ENCODE measurements around the gene COPB1. TPM values are rescaled to one million over a fixed set of nuclear protein-coding genes. Genes with fewer than 3 reads are reported as not detected.

Gene COPB1
- 10 to 100 TPM; 77.8 to 79.1 TPM for total RNA-seq

GRCh38 chr11:14499560-14500180 is at the start of gene COPB1:
COPB1 (minus strand) TSS chr11:14499811; CDS start chr11:14498928, 883 bp downstream.
- Mint-ChIP-seq H3K4me1 (ENCODE audit: low read depth) (peaks cover 47% of the 10 kb centered on the region), H3K9me3 (ENCODE audit: insufficient read depth) (no peaks in the 10 kb centered on the region), H3K27me3 (ENCODE audit: low read depth) (no peaks in the 10 kb centered on the region), H3K4me3 (peak within 1 kb of the TSS; percentile 99), H3K36me3 (ENCODE audit: low read depth) (peaks cover 60% of the 10 kb centered on the region), H3K27ac (peak within 1 kb of the TSS; percentile 96)
- CTCF ChIA-PET, result interaction anchor here (0.7 to 4.5 kb wide), 9 partner anchors 17 to 507 kb away, joined by 3 to 21 read pairs (median 4); partner anchors contain the start of gene PSMA1
- POLR2A ChIA-PET, result interaction anchor here (0.8 to 2.6 kb wide), 9 partner anchors 12 to 407 kb away, joined by 3 to 20 read pairs (median 4); partner anchors contain the start of gene PSMA1
- DNase-seq (peak; percentile 96), ATAC-seq (peak; percentile 93)

- Mint-ChIP-seq H3K9me3 (ENCODE audit: insufficient read depth) (no peaks in the 10 kb centered on the region), H3K36me3 (ENCODE audit: low read depth) (peaks cover 48% of the 10 kb centered on the region), H3K4me3 (no peak overlapping the region), H3K27ac (no peak overlapping the region), H3K27me3 (ENCODE audit: low read depth) (no peaks in the 10 kb centered on the region), H3K4me1 (ENCODE audit: low read depth) (peaks cover 18% of the 10 kb centered on the region)
- CTCF ChIA-PET, result interaction anchor here (1.0 kb wide), 1 partner anchor 12 kb away, joined by 3 read pairs; no protein-coding TSS in a partner anchor
- no peak for ATAC-seq
- no peak for DNase-seq
- POLR2A ChIA-PET, result interaction anchor here (1.1 kb wide), 1 partner anchor 14 kb away, joined by 3 read pairs; no protein-coding TSS in a partner anchor
Observed at GRCh38 chr11:14547440-14547839, 47.8 kb upstream of the COPB1 start.

GRCh38 chr11:14546672-14547071 is 47.1 kb upstream of the COPB1 start:
- no peak overlapping the region for H3K27ac Mint-ChIP-seq
- no peak overlapping the region for H3K4me3 Mint-ChIP-seq
- ChIA-PET CTCF (interaction anchor here (1.3 to 2.7 kb wide), 3 partner anchors 8 to 361 kb away, joined by 3 to 9 read pairs (median 3); no protein-coding TSS in a partner anchor), POLR2A (interaction anchor here (0.7 to 1.2 kb wide), 3 partner anchors 8 to 98 kb away, joined by 3 to 7 read pairs (median 3); partner anchors contain the start of gene PDE3B)
- H3K9me3 Mint-ChIP-seq (ENCODE audit: insufficient read depth), result no peaks in the 10 kb centered on the region
- H3K4me1 Mint-ChIP-seq (ENCODE audit: low read depth), result peaks cover 18% of the 10 kb centered on the region
- H3K36me3 Mint-ChIP-seq (ENCODE audit: low read depth), result peaks cover 43% of the 10 kb centered on the region
- DNase-seq (no peak), ATAC-seq (no peak)
- no peaks in the 10 kb centered on the region for H3K27me3 Mint-ChIP-seq (ENCODE audit: low read depth)

- ATAC-seq (peak; percentile 61), DNase-seq (no peak)
- CTCF ChIA-PET, result interaction anchor here (1.6 to 2.7 kb wide), 4 partner anchors 10 to 363 kb away, joined by 4 to 9 read pairs (median 6); partner anchors contain the start of gene PDE3B
- Mint-ChIP-seq H3K9me3 (ENCODE audit: insufficient read depth) (no peaks in the 10 kb centered on the region), H3K4me1 (ENCODE audit: low read depth) (peaks cover 35% of the 10 kb centered on the region), H3K27ac (peak overlapping the region; percentile 56), H3K27me3 (ENCODE audit: low read depth) (no peaks in the 10 kb centered on the region), H3K4me3 (no peak overlapping the region), H3K36me3 (ENCODE audit: low read depth) (peaks cover 41% of the 10 kb centered on the region)
- POLR2A ChIA-PET, result interaction anchor here (1.0 to 1.2 kb wide), 2 partner anchors 24 to 34 kb away, joined by 3 to 4 read pairs; no protein-coding TSS in a partner anchor
Observed at GRCh38 chr11:14544611-14545010, 45.0 kb upstream of the COPB1 start.

- DNase-seq, result no peak
- ChIA-PET CTCF (interaction anchor here (0.9 to 2.0 kb wide), 9 partner anchors 12 to 365 kb away, joined by 3 to 8 read pairs (median 4); partner anchors contain the start of genes PDE3B and PSMA1), POLR2A (interaction anchor here (1.2 to 2.8 kb wide), 2 partner anchors 23 to 102 kb away, joined by 3 to 16 read pairs; no protein-coding TSS in a partner anchor)
- no peak overlapping the region for H3K4me3 Mint-ChIP-seq
- no peak overlapping the region for H3K27ac Mint-ChIP-seq
- H3K4me1 Mint-ChIP-seq (ENCODE audit: low read depth), result peaks cover 43% of the 10 kb centered on the region
- no peaks in the 10 kb centered on the region for H3K27me3 Mint-ChIP-seq (ENCODE audit: low read depth)
- peaks cover 45% of the 10 kb centered on the region for H3K36me3 Mint-ChIP-seq (ENCODE audit: low read depth)
- ATAC-seq, result no peak
- no peaks in the 10 kb centered on the region for H3K9me3 Mint-ChIP-seq (ENCODE audit: insufficient read depth)
Observed at GRCh38 chr11:14543260-14543659, 43.6 kb upstream of the COPB1 start.

GRCh38 chr11:14542324-14542723 is 42.7 kb upstream of the COPB1 start:
- ATAC-seq (no peak), DNase-seq (no peak)
- Mint-ChIP-seq H3K27me3 (ENCODE audit: low read depth) (no peaks in the 10 kb centered on the region), H3K36me3 (ENCODE audit: low read depth) (peaks cover 42% of the 10 kb centered on the region), H3K27ac (no peak overlapping the region), H3K4me3 (no peak overlapping the region), H3K4me1 (ENCODE audit: low read depth) (peaks cover 50% of the 10 kb centered on the region), H3K9me3 (ENCODE audit: insufficient read depth) (no peaks in the 10 kb centered on the region)
- ChIA-PET CTCF (interaction anchor here (0.9 to 2.2 kb wide), 11 partner anchors 10 to 365 kb away, joined by 3 to 8 read pairs (median 4); partner anchors contain the start of genes PDE3B and PSMA1), POLR2A (interaction anchor here (2.8 kb wide), 1 partner anchor 103 kb away, joined by 16 read pairs; no protein-coding TSS in a partner anchor)

- H3K27me3 Mint-ChIP-seq (ENCODE audit: low read depth), result no peaks in the 10 kb centered on the region
- peaks cover 53% of the 10 kb centered on the region for H3K4me1 Mint-ChIP-seq (ENCODE audit: low read depth)
- peaks cover 34% of the 10 kb centered on the region for H3K36me3 Mint-ChIP-seq (ENCODE audit: low read depth)
- ChIA-PET CTCF (interaction anchor here (1.0 to 2.2 kb wide), 8 partner anchors 9 to 366 kb away, joined by 3 to 7 read pairs (median 3); partner anchors contain the start of gene PDE3B), POLR2A (interaction anchor here (0.7 to 2.8 kb wide), 3 partner anchors 37 to 105 kb away, joined by 3 to 16 read pairs (median 3); no protein-coding TSS in a partner anchor)
- no peak overlapping the region for H3K27ac Mint-ChIP-seq
- no peaks in the 10 kb centered on the region for H3K9me3 Mint-ChIP-seq (ENCODE audit: insufficient read depth)
- ATAC-seq (no peak), DNase-seq (no peak)
- no peak overlapping the region for H3K4me3 Mint-ChIP-seq
Observed at GRCh38 chr11:14541192-14541947, 41.8 kb upstream of the COPB1 start.

- DNase-seq, result no peak
- H3K9me3 Mint-ChIP-seq (ENCODE audit: insufficient read depth), result no peaks in the 10 kb centered on the region
- ChIA-PET CTCF (interaction anchor here (1.0 to 2.0 kb wide), 6 partner anchors 8 to 367 kb away, joined by 3 to 7 read pairs (median 5); no protein-coding TSS in a partner anchor), POLR2A (interaction anchor here (0.6 to 1.7 kb wide), 3 partner anchors 58 to 106 kb away, joined by 3 to 4 read pairs (median 3); no protein-coding TSS in a partner anchor)
- peak overlapping the region; percentile 31 for H3K27ac Mint-ChIP-seq
- no peak overlapping the region for H3K4me3 Mint-ChIP-seq
- ATAC-seq, result peak; percentile 69
- no peaks in the 10 kb centered on the region for H3K27me3 Mint-ChIP-seq (ENCODE audit: low read depth)
- H3K36me3 Mint-ChIP-seq (ENCODE audit: low read depth), result peaks cover 24% of the 10 kb centered on the region
- peaks cover 46% of the 10 kb centered on the region for H3K4me1 Mint-ChIP-seq (ENCODE audit: low read depth)
Observed at GRCh38 chr11:14539982-14540421, 40.4 kb upstream of the COPB1 start.

GRCh38 chr11:14538926-14539554 is 39.4 kb upstream of the COPB1 start:
- Mint-ChIP-seq H3K27ac (no peak overlapping the region), H3K9me3 (ENCODE audit: insufficient read depth) (no peaks in the 10 kb centered on the region), H3K4me1 (ENCODE audit: low read depth) (peaks cover 38% of the 10 kb centered on the region), H3K4me3 (no peak overlapping the region), H3K27me3 (ENCODE audit: low read depth) (no peaks in the 10 kb centered on the region), H3K36me3 (ENCODE audit: low read depth) (peaks cover 17% of the 10 kb centered on the region)
- ChIA-PET CTCF (interaction anchor here (1.1 to 2.8 kb wide), 6 partner anchors 9 to 355 kb away, joined by 3 to 22 read pairs (median 5); partner anchors contain the start of gene PDE3B), POLR2A (interaction anchor here (0.7 to 0.9 kb wide), 2 partner anchors 19 to 105 kb away, joined by 3 to 6 read pairs; partner anchors contain the start of gene PSMA1)
- no peak for ATAC-seq
- DNase-seq, result no peak

GRCh38 chr11:14538271-14538925 is 38.8 kb upstream of the COPB1 start:
- H3K4me3 Mint-ChIP-seq, result no peak overlapping the region
- no peak overlapping the region for H3K27ac Mint-ChIP-seq
- peaks cover 36% of the 10 kb centered on the region for H3K4me1 Mint-ChIP-seq (ENCODE audit: low read depth)
- ChIA-PET POLR2A (interaction anchor here (0.9 to 1.0 kb wide), 2 partner anchors 18 to 106 kb away, joined by 3 read pairs; partner anchors contain the start of gene PSMA1), CTCF (interaction anchor here (1.1 to 2.8 kb wide), 6 partner anchors 9 to 369 kb away, joined by 3 to 22 read pairs (median 4); partner anchors contain the start of gene PDE3B)
- no peaks in the 10 kb centered on the region for H3K9me3 Mint-ChIP-seq (ENCODE audit: insufficient read depth)
- no peaks in the 10 kb centered on the region for H3K27me3 Mint-ChIP-seq (ENCODE audit: low read depth)
- ATAC-seq (no peak), DNase-seq (no peak)
- H3K36me3 Mint-ChIP-seq (ENCODE audit: low read depth), result peaks cover 17% of the 10 kb centered on the region

All from activated CD8-positive, alpha-beta T cell treated with anti-CD3 and anti-CD28 coated beads, Interleukin-2, amount 10 ng/mL, durations not matched to agents 7 days and 5 days (primary cell).